Body of pancreas (tissue), 4 donors: ENCODE measurements around the gene ZMYM5. TPM values are rescaled to one million over a fixed set of nuclear protein-coding genes. Genes with fewer than 3 reads are reported as not detected.
A peak's percentile ranks its signal among the peaks of the same experiment; 100 is the strongest.
"Not testable (repeated sequence)": the region's sequence is repeated elsewhere in the genome, so short reads cannot be mapped to it uniquely, and the experiment has no call there.

Experiments
- ATAC-seq: fragments of 150-250 bp; one replicate; pipeline ENCODE4 v1.9.1; 2016
- DNase-seq, 4 donors: peaks; one replicate each; pipeline ENCODE4 v3.0.0-alpha.2; 2019
- H3K27ac ChIP-seq, 4 donors: fragments of 200-600 bp; sonication (generic); 1 replicate in 3 of 4; 2 replicates in 1 of 4; pipeline versions ENCODE4 v1.5.1 to v1.6.1; 2016 to 2019; ENCODE audit warnings: mild to moderate bottlenecking in 1 of 4, mixed read lengths in 1 of 4, moderate library complexity in 1 of 4
- H3K27me3 ChIP-seq, 2 donors: fragments of 200-600 bp; sonication (generic); one replicate each; pipeline ENCODE4 v1.6.0; 2016; ENCODE audit warnings: mild to moderate bottlenecking in 1 of 2
- H3K36me3 ChIP-seq, 2 donors: fragments of 200-600 bp; sonication (generic); replicated peaks in 1 of 2; 2 replicates each; pipeline ENCODE4 v1.5.1; 2016; ENCODE audit warnings: low read depth in 2 of 2; ENCODE audit not compliant: insufficient read depth in 1 of 2
- H3K4me1 ChIP-seq: fragments of 200-600 bp; sonication (generic); one replicate; pipeline ENCODE4 v1.6.0; 2016
- H3K4me3 ChIP-seq, 2 donors: fragments of 200-600 bp; sonication (generic); 1 replicate in 1 of 2; 2 replicates in 1 of 2; pipeline ENCODE4 v1.5.1; 2016 to 2019
- H3K9me3 ChIP-seq, 3 donors: fragments of 200-600 bp; sonication (generic); 1 replicate in 2 of 3; 2 replicates in 1 of 3; pipeline ENCODE4 v1.5.1; 2016
- CTCF ChIP-seq, 7 experiments: fragments of 450-650 bp in 4 of 7; fragments of 200-600 bp in 3 of 7; sonication (generic) in 3 of 7; IDR thresholded peaks; one replicate each; pipeline ENCODE4 v1.5.1; 2016 to 2019; ENCODE audit warnings: antibody characterized with exemption in 7 of 7
- POLR2A ChIP-seq, 3 donors: fragments of 450-650 bp; IDR thresholded peaks; one replicate each; pipeline ENCODE4 v1.6.1; 2016; ENCODE audit warnings: antibody characterized with exemption in 3 of 3, mild to moderate bottlenecking in 2 of 3
- WGBS, 2 donors: methylation state at CpG; one replicate each; pipeline ENCODE4 v1.1.5; 2017; 5-methylcytosine and 5-hydroxymethylcytosine counted together
- intact Hi-C: fragments of 100-400 bp; cut with DNase I; formaldehyde crosslinking; loops from one replicate; pipeline ENCODE4 v1.15.1; 2023
- total RNA-seq, 2 donors: library from RNA; depleted of rRNA; stranded (reverse); fragments of >200 nt; gene quantifications; one replicate each; pipeline ENCODE4 v1.1.0, GENCODE V29; 2016

Gene ZMYM5
- total RNA-seq, 2 donors from 2014 or later, result 10.6 to 16.8 TPM

- TF ChIP-seq POLR2A (IDR thresholded peaks at IDR 0.05), result no peak
- no peak for TF ChIP-seq CTCF (IDR thresholded peaks at IDR 0.05)
- Histone ChIP-seq H3K36me3 (no peaks in the 10 kb centered on the region), H3K27me3 (no peaks in the 10 kb centered on the region), H3K4me3 (no peak overlapping the region), H3K9me3 (no peaks in the 10 kb centered on the region), H3K4me1 (no peaks in the 10 kb centered on the region), H3K27ac (no peak overlapping the region)
- DNase-seq, result no peak
- 84 to 92% methylated on average over 7 of the region's 7 CpGs for WGBS, 2 donors
- intact Hi-C loops, result no loop called here
- ATAC-seq, result no peak
Observed at GRCh38 chr13:19791953-19792537, 71.4 kb downstream of the ZMYM5 start.

GRCh38 chr13:19782727-19783682 is 80.4 kb downstream of the ZMYM5 start, which contains the start of gene PSPC1:
PSPC1 (minus strand) TSS chr13:19782945; CDS start chr13:19782757, 188 bp downstream.
- H3K4me1 ChIP-seq, H3K9me3 ChIP-seq, H3K27me3 ChIP-seq, H3K36me3 ChIP-seq, intact Hi-C loops: not testable (repeated sequence)
- 19 to 21% methylated on average over 44 to 50 of the region's 50 CpGs for WGBS, 2 donors
- DNase-seq, result peak; percentile 93 to 95 (median 94)
- peak; percentile 95 for ATAC-seq
- H3K4me3 ChIP-seq, result peak within 1 kb of the TSS; percentile 74 to 94
- H3K27ac ChIP-seq, result peak within 1 kb of the TSS; percentile 76 to 95 (median 92)
- TF ChIP-seq CTCF (IDR thresholded peaks at IDR 0.05), result peak in 2 of 7 experiments; percentile 2 to 19
- peak; percentile 63 to 88 (median 86) for TF ChIP-seq POLR2A (IDR thresholded peaks at IDR 0.05)

- H3K36me3 ChIP-seq, result no peaks in the 10 kb centered on the region
- H3K27ac ChIP-seq, result peak overlapping the region; percentile 76 to 95 (median 92)
- WGBS, 2 donors, result 0% methylated on average over 34 to 77 of the region's 77 CpGs
- TF ChIP-seq CTCF (IDR thresholded peaks at IDR 0.05), result peak in 1 of 7 experiments; percentile 12
- TF ChIP-seq POLR2A (IDR thresholded peaks at IDR 0.05), result no peak
- ATAC-seq (peak; percentile 67), DNase-seq (peak; percentile 59 to 70 (median 66))
- intact Hi-C loops, result no loop called here
- peaks cover 8% of the 10 kb centered on the region for H3K4me1 ChIP-seq
- no peaks in the 10 kb centered on the region for H3K27me3 ChIP-seq
- peak overlapping the region; percentile 74 to 94 for H3K4me3 ChIP-seq
- H3K9me3 ChIP-seq, result no peaks in the 10 kb centered on the region
Observed at GRCh38 chr13:19782049-19782726, 81.3 kb downstream of the ZMYM5 start.

GRCh38 chr13:19781526-19781925 is 81.9 kb downstream of the ZMYM5 start:
- ATAC-seq (no peak), DNase-seq (no peak)
- Histone ChIP-seq H3K27ac (peak overlapping the region in 3 of 4 donors; percentile 89 to 95 (median 95)), H3K9me3 (no peaks in the 10 kb centered on the region), H3K27me3 (no peaks in the 10 kb centered on the region), H3K36me3 (no peaks in the 10 kb centered on the region), H3K4me1 (peaks cover 8% of the 10 kb centered on the region), H3K4me3 (peak overlapping the region; percentile 74 to 94)
- 7 to 10% methylated on average over 9 of the region's 9 CpGs for WGBS, 2 donors
- TF ChIP-seq CTCF (IDR thresholded peaks at IDR 0.05), result no peak
- TF ChIP-seq POLR2A (IDR thresholded peaks at IDR 0.05), result no peak
- intact Hi-C loops, result no loop called here

GRCh38 chr13:19780753-19781418 is 82.6 kb downstream of the ZMYM5 start:
- H3K27ac ChIP-seq, intact Hi-C loops, H3K4me1 ChIP-seq, H3K27me3 ChIP-seq, ATAC-seq, H3K36me3 ChIP-seq, DNase-seq, H3K9me3 ChIP-seq: not testable (repeated sequence)
- 91 to 94% methylated on average over 22 of the region's 22 CpGs for whole genome bisulfite sequencing, 2 donors
- peak overlapping the region in 1 of 2 donors; percentile 94 for H3K4me3 ChIP-seq
